GM18498 (cell line): ENCODE results near the gene ZNF540.
A peak's percentile ranks its signal among the peaks of the same experiment; 100 is the strongest.
"Not testable (repeated sequence)": the region's sequence is repeated elsewhere in the genome, so short reads cannot be mapped to it uniquely, and the experiment has no call there.

Experiments
- ATAC-seq: cut with Tn5 transposase; IDR thresholded peaks from one replicate; pipeline ENCODE4 v1.9.1; 2021; ENCODE audit warnings: mild to moderate bottlenecking, moderate library complexity; ENCODE audit not compliant: unreplicated experiment

Gene ZNF540

GRCh38 chr19:37594304-37594981 is at the start of gene ZNF540, which contains the start of gene ZNF571:
TSS of gene ZNF540 (plus strand) at chr19:37594876. CDS start at chr19:37598448, 3,572 bp downstream.
TSS of gene ZNF571 (minus strand) at chr19:37594792. CDS start at chr19:37586676, 8,116 bp downstream.
- peak; percentile 94 for ATAC-seq

- peak; percentile 67 for ATAC-seq
Measured at GRCh38 chr19:37551129-37551993, 43.3 kb upstream of the ZNF540 start.

GRCh38 chr19:37563518-37563917 is 31.2 kb upstream of the ZNF540 start:
- no peak for ATAC-seq

- no peak for ATAC-seq
Measured at GRCh38 chr19:37564624-37565369, 29.9 kb upstream of the ZNF540 start.

GRCh38 chr19:37565370-37565669 is 29.4 kb upstream of the ZNF540 start:
- no peak for ATAC-seq

- no peak for ATAC-seq
Measured at GRCh38 chr19:37572203-37572602, 22.5 kb upstream of the ZNF540 start.

- no peak for ATAC-seq
Measured at GRCh38 chr19:37583340-37583739, 11.3 kb upstream of the ZNF540 start.

GRCh38 chr19:37593996-37594303 is 726 bp upstream of the ZNF540 start:
- ATAC-seq: no peak

GRCh38 chr19:37594982-37595382 is 306 bp downstream of the ZNF540 start:
- ATAC-seq: peak; percentile 39

- ATAC-seq: no peak
Measured at GRCh38 chr19:37635076-37636056, 40.7 kb downstream of the ZNF540 start.

- ATAC-seq: no peak
Measured at GRCh38 chr19:37654118-37654517, 59.4 kb downstream of the ZNF540 start.

GRCh38 chr19:37654629-37655300 is 60.1 kb downstream of the ZNF540 start:
- peak; percentile 43 for ATAC-seq

GRCh38 chr19:37655301-37655688 is 60.6 kb downstream of the ZNF540 start, which contains the start of gene ZFP30:
TSS of gene ZFP30 (minus strand) at chr19:37655465. CDS start at chr19:37647822, 7,643 bp downstream.
- peak; percentile 73 for ATAC-seq

GRCh38 chr19:37655689-37656371 is 61.2 kb downstream of the ZNF540 start:
- peak; percentile 68 for ATAC-seq

GRCh38 chr19:37657157-37657556 is 62.5 kb downstream of the ZNF540 start:
- not testable (repeated sequence) for ATAC-seq
